PFSK-1 (cell line): ENCODE results near the gene RUSC1.

ENCODE experiments used
- FOXP2 ChIP-seq: optimal IDR thresholded peaks from 2 replicates; pipeline ENCODE3; 2011; ENCODE audit warnings: borderline replicate concordance, control low read depth, inconsistent platforms; ENCODE audit not compliant: insufficient read depth; ENCODE audit errors: extremely low read length, extremely low read depth
- POLR2AphosphoS5 ChIP-seq: IDR thresholded peaks from 2 replicates; pipeline ENCODE4 v1.6.1; 2012; ENCODE audit warnings: low read depth, mild to moderate bottlenecking, control low read depth, low read length, moderate library complexity
- SIN3A ChIP-seq: IDR thresholded peaks from 2 replicates; pipeline ENCODE4 v1.6.1; 2012; ENCODE audit warnings: mild to moderate bottlenecking, low read length, moderate library complexity, borderline replicate concordance; ENCODE audit not compliant: insufficient read depth
- TAF1 ChIP-seq: IDR thresholded peaks from 2 replicates; pipeline ENCODE4 v1.6.1; 2012; ENCODE audit warnings: low read length, control low read depth, borderline replicate concordance; ENCODE audit not compliant: insufficient read depth
- TF ChIP-seq, protein P1 (sequence below), 2 experiments: IDR thresholded peaks; 2 replicates each; pipeline versions ENCODE4 v1.6.1 to v1.8.0; 2011 to 2012; ENCODE audit warnings: low read depth in 2 of 2, low read length in 2 of 2, control low read depth in 1 of 2, inconsistent platforms in 1 of 2, mild to moderate bottlenecking in 1 of 2, moderate library complexity in 1 of 2; ENCODE audit not compliant: insufficient read depth in 1 of 2

RUSC1 gene

DNA sequence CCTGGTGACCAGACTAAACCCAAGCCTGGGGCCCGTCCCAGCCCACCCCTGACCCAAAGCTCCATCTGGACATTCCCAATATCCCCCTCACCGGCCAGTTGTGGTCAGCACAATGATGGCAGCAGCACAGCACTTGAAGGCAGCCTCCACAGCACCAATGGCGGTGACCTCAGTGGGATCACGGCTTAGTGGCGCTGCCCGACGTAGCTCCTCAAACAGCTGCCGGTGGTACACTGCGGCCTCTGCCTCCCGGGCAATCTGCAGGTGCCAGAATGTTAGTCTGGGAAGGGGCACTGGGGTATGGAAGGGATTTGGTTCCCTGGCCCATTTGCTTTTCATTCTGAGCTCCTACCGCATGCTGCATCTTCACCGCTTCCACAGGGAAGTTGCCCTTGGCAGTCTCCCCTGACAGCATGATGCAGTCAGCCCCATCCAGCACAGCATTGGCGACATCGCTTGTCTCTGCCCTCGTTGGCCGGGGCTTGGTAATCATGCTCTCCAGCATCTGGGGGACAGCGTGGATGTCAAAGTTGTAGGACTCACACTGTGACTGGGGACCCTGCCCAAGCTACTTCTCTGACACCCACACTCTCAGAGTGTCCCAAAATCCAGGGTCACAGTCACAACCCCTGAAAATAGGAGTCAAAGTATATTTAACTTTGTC, 27.5 kb upstream of the RUSC1 start:
- TF ChIP-seq POLR2AphosphoS5 = no peak
- TF ChIP-seq, protein P1, sequence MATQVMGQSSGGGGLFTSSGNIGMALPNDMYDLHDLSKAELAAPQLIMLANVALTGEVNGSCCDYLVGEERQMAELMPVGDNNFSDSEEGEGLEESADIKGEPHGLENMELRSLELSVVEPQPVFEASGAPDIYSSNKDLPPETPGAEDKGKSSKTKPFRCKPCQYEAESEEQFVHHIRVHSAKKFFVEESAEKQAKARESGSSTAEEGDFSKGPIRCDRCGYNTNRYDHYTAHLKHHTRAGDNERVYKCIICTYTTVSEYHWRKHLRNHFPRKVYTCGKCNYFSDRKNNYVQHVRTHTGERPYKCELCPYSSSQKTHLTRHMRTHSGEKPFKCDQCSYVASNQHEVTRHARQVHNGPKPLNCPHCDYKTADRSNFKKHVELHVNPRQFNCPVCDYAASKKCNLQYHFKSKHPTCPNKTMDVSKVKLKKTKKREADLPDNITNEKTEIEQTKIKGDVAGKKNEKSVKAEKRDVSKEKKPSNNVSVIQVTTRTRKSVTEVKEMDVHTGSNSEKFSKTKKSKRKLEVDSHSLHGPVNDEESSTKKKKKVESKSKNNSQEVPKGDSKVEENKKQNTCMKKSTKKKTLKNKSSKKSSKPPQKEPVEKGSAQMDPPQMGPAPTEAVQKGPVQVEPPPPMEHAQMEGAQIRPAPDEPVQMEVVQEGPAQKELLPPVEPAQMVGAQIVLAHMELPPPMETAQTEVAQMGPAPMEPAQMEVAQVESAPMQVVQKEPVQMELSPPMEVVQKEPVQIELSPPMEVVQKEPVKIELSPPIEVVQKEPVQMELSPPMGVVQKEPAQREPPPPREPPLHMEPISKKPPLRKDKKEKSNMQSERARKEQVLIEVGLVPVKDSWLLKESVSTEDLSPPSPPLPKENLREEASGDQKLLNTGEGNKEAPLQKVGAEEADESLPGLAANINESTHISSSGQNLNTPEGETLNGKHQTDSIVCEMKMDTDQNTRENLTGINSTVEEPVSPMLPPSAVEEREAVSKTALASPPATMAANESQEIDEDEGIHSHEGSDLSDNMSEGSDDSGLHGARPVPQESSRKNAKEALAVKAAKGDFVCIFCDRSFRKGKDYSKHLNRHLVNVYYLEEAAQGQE (IDR thresholded peaks at IDR 0.05; ENCODE audit: insufficient read depth in 1 of 2, low read depth in 2 of 2, low read length in 2 of 2) = no peak
- no peak for TF ChIP-seq FOXP2
- no peak for TF ChIP-seq TAF1
- no peak for TF ChIP-seq SIN3A

- TF ChIP-seq SIN3A = no peak
- TF ChIP-seq, protein P1 (IDR thresholded peaks at IDR 0.05; ENCODE audit: insufficient read depth in 1 of 2, low read depth in 2 of 2, low read length in 2 of 2) = no peak
Observed at GRCh38 chr1:155294520-155295182, 26.0 kb upstream of the RUSC1 start.

DNA sequence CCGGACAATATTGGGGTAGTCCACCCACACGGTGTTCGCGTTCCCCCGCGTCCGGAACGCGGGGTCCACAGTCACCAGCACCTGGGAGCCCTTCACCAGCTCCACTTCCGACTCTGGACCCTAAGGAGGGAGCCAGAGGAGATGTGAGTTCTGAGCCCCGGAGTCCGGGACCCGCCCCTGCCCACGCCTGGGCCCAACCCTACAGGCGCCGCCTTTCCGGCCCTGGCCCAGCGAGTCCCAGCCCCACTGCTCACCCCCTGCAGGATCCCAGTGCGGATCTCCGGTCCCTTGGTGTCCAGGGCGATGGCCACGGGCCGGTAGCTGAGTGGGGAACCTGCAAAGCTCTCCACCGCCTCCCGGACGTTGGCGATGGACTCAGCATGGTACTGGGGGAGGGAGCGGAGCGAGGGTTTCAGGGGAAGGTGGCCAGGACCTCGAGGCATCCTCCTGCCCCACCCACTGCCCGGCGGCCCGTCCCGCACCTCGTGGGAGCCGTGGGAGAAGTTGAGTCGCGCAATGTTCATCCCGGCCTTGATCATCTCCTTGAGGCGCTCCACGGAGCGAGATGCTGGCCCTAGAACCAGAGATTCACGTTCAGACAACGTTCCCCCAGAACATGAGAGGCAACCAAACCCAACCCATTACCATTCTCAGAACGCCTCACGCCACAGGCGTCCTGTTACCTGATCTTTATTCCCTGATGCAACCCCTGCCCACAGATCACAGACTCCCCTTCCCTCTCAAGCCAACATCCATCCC, 25.3 kb upstream of the RUSC1 start:
- TF ChIP-seq, protein P1 (IDR thresholded peaks at IDR 0.05; ENCODE audit: insufficient read depth in 1 of 2, low read depth in 2 of 2, low read length in 2 of 2) = no peak
- TF ChIP-seq FOXP2 = no peak
- no peak for TF ChIP-seq POLR2AphosphoS5
- no peak for TF ChIP-seq SIN3A
- TF ChIP-seq TAF1 = no peak

DNA sequence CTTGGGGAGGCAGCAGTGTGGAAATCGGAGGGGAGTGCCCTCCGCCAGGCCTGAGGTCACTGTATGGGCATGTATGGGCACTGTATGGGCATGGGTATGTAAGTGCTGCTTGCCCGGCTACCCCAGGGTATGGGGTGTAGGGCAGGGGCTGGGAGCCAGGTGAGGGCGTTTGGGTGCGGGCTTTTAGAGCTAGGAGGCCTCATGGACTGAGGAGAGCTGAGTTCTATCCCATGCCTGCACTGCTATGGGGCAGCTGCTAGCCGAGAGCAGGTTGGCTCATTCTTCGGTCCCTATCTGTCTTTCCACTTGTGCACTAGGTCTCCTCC, 24.8 kb upstream of the RUSC1 start:
- TF ChIP-seq POLR2AphosphoS5 = no peak
- no peak for TF ChIP-seq SIN3A
- TF ChIP-seq TAF1 = no peak
- TF ChIP-seq, protein P1 (IDR thresholded peaks at IDR 0.05; ENCODE audit: insufficient read depth in 1 of 2, low read depth in 2 of 2, low read length in 2 of 2) = no peak
- TF ChIP-seq FOXP2 = no peak
